OCI-LY1 (cell line): ENCODE results near the gene LRMDA.

Experiments used
- H2AFZ ChIP-seq: fragments of 200-600 bp; sonication (generic), shearing (Covaris generic); 2 replicates; pipeline ENCODE4 v1.6.0; 2014; ENCODE audit warnings: antibody characterized with exemption, mild to moderate bottlenecking, low read length
- H3F3A ChIP-seq: fragments of 200-600 bp; sonication (generic), shearing (Covaris generic); 2 replicates; pipeline ENCODE4 v1.6.0; 2014; ENCODE audit warnings: mild to moderate bottlenecking, antibody characterized with exemption, low read length, moderate library complexity; ENCODE audit not compliant: insufficient read depth
- H3K27ac ChIP-seq: fragments of 200-600 bp; sonication (generic); 2 replicates; pipeline ENCODE4 v1.5.1; 2014; ENCODE audit warnings: low read length, mixed run types, mild to moderate bottlenecking, low read depth; ENCODE audit not compliant: poor library complexity, severe bottlenecking
- H3K27me3 ChIP-seq: fragments of 200-600 bp; sonication (generic); 2 replicates; pipeline ENCODE4 v1.6.0; 2014; ENCODE audit warnings: antibody characterized with exemption, mild to moderate bottlenecking, low read length, moderate library complexity; ENCODE audit not compliant: insufficient read depth
- H3K36me3 ChIP-seq: fragments of 200-600 bp; sonication (generic); 2 replicates; pipeline ENCODE4 v1.6.1; 2014; ENCODE audit warnings: mild to moderate bottlenecking, antibody characterized with exemption, low read length, moderate library complexity, mixed read lengths; ENCODE audit not compliant: insufficient read depth
- H3K4me1 ChIP-seq: fragments of 200-600 bp; sonication (generic); 2 replicates; pipeline ENCODE4 v1.5.1; 2014; ENCODE audit warnings: mild to moderate bottlenecking, low read length, moderate library complexity; ENCODE audit not compliant: insufficient read depth, severe bottlenecking
- H3K4me2 ChIP-seq: fragments of 200-600 bp; sonication (generic), shearing (Covaris generic); 2 replicates; pipeline ENCODE4 v1.6.1; 2014; ENCODE audit warnings: low read length
- H3K4me3 ChIP-seq: fragments of 200-600 bp; sonication (generic); 2 replicates; pipeline ENCODE4 v1.5.1; 2014; ENCODE audit warnings: low read length, low read depth, mild to moderate bottlenecking, mixed read lengths; ENCODE audit not compliant: poor library complexity, severe bottlenecking
- H3K79me2 ChIP-seq: fragments of 200-600 bp; shearing (Covaris generic); 2 replicates; pipeline ENCODE4 v1.6.1; 2016; ENCODE audit warnings: mixed run types, low read length, mixed read lengths; ENCODE audit not compliant: insufficient read depth
- H3K9ac ChIP-seq: fragments of 200-600 bp; sonication (generic), shearing (Covaris generic); 2 replicates; pipeline ENCODE4 v1.6.1; 2014; ENCODE audit warnings: mild to moderate bottlenecking, low read length, mixed read lengths
- H3K9me2 ChIP-seq: fragments of 200-600 bp; sonication (generic), shearing (Covaris generic); 2 replicates; pipeline ENCODE4 v1.6.1; 2014; ENCODE audit warnings: low read depth, mild to moderate bottlenecking, low read length, mixed read lengths
- H3K9me3 ChIP-seq: fragments of 200-600 bp; shearing (Covaris generic); 2 replicates; pipeline ENCODE4 v1.6.1; 2014; ENCODE audit warnings: low read length, mixed read lengths
- H4K20me1 ChIP-seq: fragments of 200-600 bp; sonication (generic), shearing (Covaris generic); 2 replicates; pipeline ENCODE4 v1.6.0; 2016; ENCODE audit warnings: mild to moderate bottlenecking, low read length; ENCODE audit not compliant: insufficient read depth
- CTCF ChIP-seq: fragments of 200-600 bp; sonication (generic), shearing (Covaris generic); IDR thresholded peaks from 2 replicates; pipeline ENCODE4 v1.5.1; 2017; ENCODE audit warnings: mild to moderate bottlenecking, antibody characterized with exemption, low read length, moderate library complexity, mixed read lengths
- EZH2 ChIP-seq: fragments of 200-600 bp; sonication (generic), shearing (Covaris generic); IDR thresholded peaks from 2 replicates; pipeline ENCODE4 v1.8.0; 2017; ENCODE audit warnings: borderline replicate concordance, mixed run types, mild to moderate bottlenecking, antibody characterized with exemption, low read length, moderate library complexity, mixed read lengths

Gene LRMDA

GRCh38 chr10:76405922-76406321 is 974.5 kb downstream of the LRMDA start:
- Histone ChIP-seq H3K9me2 (no peaks in the 10 kb centered on the region), H3K4me3 (no peak overlapping the region), H3F3A (no peaks in the 10 kb centered on the region), H3K27ac (no peak overlapping the region), H3K9me3 (no peaks in the 10 kb centered on the region), H3K4me1 (no peaks in the 10 kb centered on the region), H3K36me3 (no peaks in the 10 kb centered on the region), H3K27me3 (no peaks in the 10 kb centered on the region), H3K79me2 (no peaks in the 10 kb centered on the region), H2AFZ (no peak overlapping the region), H3K9ac (no peak overlapping the region), H3K4me2 (no peak overlapping the region), H4K20me1 (no peaks in the 10 kb centered on the region)
- TF ChIP-seq EZH2 (no peak), CTCF (no peak)

GRCh38 chr10:76408646-76409045 is 977.2 kb downstream of the LRMDA start:
- H3K9me2 ChIP-seq: no peaks in the 10 kb centered on the region
- no peaks in the 10 kb centered on the region for H3K9me3 ChIP-seq
- no peaks in the 10 kb centered on the region for H3F3A ChIP-seq
- H3K4me1 ChIP-seq: no peaks in the 10 kb centered on the region
- TF ChIP-seq EZH2: no peak
- no peaks in the 10 kb centered on the region for H3K27me3 ChIP-seq
- no peaks in the 10 kb centered on the region for H4K20me1 ChIP-seq
- no peak overlapping the region for H3K4me2 ChIP-seq
- H3K27ac ChIP-seq: no peak overlapping the region
- H3K9ac ChIP-seq: no peak overlapping the region
- H2AFZ ChIP-seq: no peak overlapping the region
- H3K4me3 ChIP-seq: no peak overlapping the region
- H3K79me2 ChIP-seq: no peaks in the 10 kb centered on the region
- no peaks in the 10 kb centered on the region for H3K36me3 ChIP-seq

GRCh38 chr10:76411729-76412435 is 980.5 kb downstream of the LRMDA start:
- Histone ChIP-seq H4K20me1 (no peaks in the 10 kb centered on the region), H3K4me2 (no peak overlapping the region), H3K9me2 (no peaks in the 10 kb centered on the region), H3K9ac (no peak overlapping the region), H3K4me3 (no peak overlapping the region), H3K36me3 (no peaks in the 10 kb centered on the region), H3K27me3 (no peaks in the 10 kb centered on the region), H3K27ac (no peak overlapping the region), H3K79me2 (no peaks in the 10 kb centered on the region), H3K4me1 (no peaks in the 10 kb centered on the region), H2AFZ (no peak overlapping the region), H3F3A (no peaks in the 10 kb centered on the region), H3K9me3 (no peaks in the 10 kb centered on the region)
- no peak for TF ChIP-seq CTCF
- no peak for TF ChIP-seq EZH2

GRCh38 chr10:76415554-76415953 is 984.1 kb downstream of the LRMDA start:
- Histone ChIP-seq H3K9me2 (no peaks in the 10 kb centered on the region), H3K4me1 (no peaks in the 10 kb centered on the region), H3K79me2 (no peaks in the 10 kb centered on the region), H3K4me3 (no peak overlapping the region), H3K36me3 (no peaks in the 10 kb centered on the region), H3F3A (no peaks in the 10 kb centered on the region), H3K27me3 (no peaks in the 10 kb centered on the region), H3K9me3 (no peaks in the 10 kb centered on the region), H3K27ac (no peak overlapping the region), H4K20me1 (no peaks in the 10 kb centered on the region), H3K4me2 (no peak overlapping the region), H3K9ac (no peak overlapping the region), H2AFZ (no peak overlapping the region)
- TF ChIP-seq CTCF: no peak
- TF ChIP-seq EZH2: no peak
